GM18508 (cell line): Measurements from ENCODE around the gene AP2B1.
"Not testable (repeated sequence)": the region's sequence is repeated elsewhere in the genome, so short reads cannot be mapped to it uniquely, and the experiment has no call there.

Experiments
- ATAC-seq: cut with Tn5 transposase; IDR thresholded peaks from one replicate; pipeline ENCODE4 v1.9.1; 2021; ENCODE audit warnings: moderate number of reproducible peaks; ENCODE audit not compliant: insufficient read depth, unreplicated experiment

Gene AP2B1

DNA sequence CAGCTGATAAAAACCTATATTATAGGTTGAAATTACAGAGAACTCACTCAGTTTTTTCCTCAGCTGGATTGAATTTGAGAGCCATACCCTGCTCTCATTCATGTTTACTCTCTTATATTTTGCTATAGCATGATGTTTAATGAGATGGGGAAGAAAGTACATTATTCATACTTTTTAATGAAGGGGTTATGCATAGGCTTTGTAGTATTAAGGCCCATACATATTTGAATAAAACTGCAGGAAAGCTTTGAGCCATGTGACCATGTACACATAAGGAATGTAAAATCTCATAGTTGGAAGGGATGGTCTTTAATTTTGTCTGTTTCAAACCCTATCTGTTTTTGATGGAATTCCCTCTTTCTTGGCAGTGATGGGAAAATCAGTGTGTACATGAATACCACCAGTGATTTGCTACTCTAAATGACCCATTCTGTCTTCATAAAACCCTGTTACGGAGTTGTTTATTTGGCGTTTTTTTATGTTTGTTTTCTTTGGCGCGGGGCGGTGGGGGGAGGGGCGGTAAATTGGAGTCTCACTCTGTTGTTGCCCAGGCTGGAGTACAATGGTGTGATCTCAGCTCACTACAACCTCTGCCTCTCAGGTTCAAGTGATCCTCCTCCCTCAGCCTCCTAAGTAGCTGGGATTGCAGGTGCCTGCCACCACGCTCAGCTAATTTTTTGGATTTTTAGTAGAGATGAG is 105.5 kb downstream of the AP2B1 start:
- ATAC-seq, result no peak

GRCh38 chr17:35693662-35694061 is 106.5 kb downstream of the AP2B1 start:
- ATAC-seq, result no peak

GRCh38 chr17:35694906-35695305 is 107.8 kb downstream of the AP2B1 start:
- ATAC-seq, result no peak

GRCh38 chr17:35695613-35696012 is 108.5 kb downstream of the AP2B1 start:
- ATAC-seq, result no peak

- ATAC-seq, result no peak
These were observed 111.7 kb downstream of the AP2B1 start for GRCh38 chr17:35698800-35699199.

GRCh38 chr17:35700150-35700549 is 113.0 kb downstream of the AP2B1 start:
- no peak for ATAC-seq

DNA sequence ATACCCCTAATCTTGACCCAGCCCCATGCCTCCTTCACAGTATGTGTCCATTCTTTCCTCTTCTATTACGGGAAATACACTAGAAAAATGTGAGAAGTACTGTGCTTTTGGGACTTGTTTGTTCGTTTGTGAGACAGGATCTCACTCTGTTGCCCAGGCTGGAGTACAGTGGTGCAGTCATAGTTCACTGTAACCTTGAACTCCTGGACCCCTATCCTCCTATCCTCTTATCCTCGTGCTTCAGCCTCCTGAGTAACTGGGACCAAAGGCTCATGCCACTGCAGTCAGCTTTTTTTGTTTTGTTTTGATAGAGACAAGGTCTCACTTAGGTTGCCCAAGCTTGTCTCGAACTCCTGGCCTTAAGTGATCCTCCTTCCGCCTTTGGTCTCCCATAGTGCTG is 114.4 kb downstream of the AP2B1 start:
- no peak for ATAC-seq

DNA sequence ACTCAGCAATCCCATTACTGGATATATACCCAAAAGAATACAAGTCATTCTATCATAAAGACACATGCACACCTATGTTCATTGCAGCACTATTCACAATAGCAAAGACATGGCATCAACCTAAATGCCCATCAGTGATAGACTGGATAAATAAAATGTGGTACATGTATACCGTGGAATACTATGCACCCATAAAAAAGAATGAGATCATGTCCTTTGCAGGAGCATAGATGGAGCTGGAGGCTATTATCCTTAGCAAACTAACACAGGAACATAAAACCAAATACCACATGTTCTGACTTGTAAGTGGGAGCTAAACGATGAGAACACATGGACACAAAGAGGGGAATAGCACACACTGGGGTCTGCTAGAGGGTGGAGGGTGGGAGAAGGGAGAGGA is 116.2 kb downstream of the AP2B1 start:
- ATAC-seq, result not testable (repeated sequence)

GRCh38 chr17:35705230-35705629 is 118.1 kb downstream of the AP2B1 start:
- no peak for ATAC-seq

DNA sequence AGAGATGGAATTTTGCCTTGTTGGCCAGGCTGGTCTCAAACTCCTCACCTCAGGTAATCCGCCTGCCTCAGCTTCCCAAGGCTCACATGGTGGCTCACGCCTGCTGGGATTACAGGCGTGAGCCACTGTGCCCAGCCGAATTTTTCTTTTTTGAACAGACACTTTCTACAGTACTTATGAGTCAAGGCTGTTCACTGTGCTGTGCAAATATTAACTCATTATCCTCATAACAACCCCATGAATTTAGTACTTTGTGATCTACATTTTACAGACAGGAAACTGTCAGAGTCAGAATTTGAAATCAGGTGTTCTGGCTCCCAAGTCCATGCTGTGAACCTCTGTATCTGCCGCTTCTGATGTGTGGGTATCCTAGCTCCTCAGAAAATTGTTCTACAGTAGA is 118.6 kb downstream of the AP2B1 start:
- no peak for ATAC-seq

DNA sequence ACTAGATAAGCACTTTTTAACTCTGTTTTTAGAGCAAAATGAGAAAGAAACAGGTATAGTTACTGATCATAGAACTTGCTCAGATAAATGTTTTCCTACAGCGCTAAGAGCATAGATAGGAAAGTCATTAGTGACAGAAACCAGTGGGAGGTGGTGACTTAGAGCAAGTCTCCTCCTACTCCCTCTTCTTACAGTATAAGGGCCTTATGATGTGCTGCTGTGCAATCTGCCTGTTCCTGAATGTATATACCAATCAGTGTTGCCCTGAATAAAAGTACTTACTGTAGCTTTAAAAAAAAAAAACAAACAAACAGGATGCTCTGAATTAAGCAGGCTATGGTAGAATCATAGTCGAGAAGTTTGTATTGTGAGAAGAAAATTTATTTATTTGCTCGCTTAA is 121.0 kb downstream of the AP2B1 start:
- no peak for ATAC-seq

DNA sequence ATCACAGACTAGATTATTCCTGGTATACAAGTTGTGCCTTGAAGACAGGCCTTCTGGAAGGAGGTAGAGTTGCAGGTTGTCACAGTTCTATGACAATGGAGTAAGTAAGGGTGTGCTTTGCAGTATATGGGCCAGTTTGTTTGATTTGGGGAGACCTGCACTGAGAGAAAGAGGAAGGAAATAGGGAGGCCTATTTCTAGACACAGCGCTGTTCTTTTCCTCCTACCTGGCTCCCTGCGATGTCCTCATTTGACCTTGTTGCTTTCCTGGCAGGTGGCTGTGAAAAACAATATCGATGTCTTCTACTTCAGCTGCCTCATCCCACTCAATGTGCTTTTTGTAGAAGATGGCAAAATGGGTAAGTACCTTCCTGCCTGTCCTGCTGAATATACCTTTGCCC is 121.8 kb downstream of the AP2B1 start:
- no peak for ATAC-seq

DNA sequence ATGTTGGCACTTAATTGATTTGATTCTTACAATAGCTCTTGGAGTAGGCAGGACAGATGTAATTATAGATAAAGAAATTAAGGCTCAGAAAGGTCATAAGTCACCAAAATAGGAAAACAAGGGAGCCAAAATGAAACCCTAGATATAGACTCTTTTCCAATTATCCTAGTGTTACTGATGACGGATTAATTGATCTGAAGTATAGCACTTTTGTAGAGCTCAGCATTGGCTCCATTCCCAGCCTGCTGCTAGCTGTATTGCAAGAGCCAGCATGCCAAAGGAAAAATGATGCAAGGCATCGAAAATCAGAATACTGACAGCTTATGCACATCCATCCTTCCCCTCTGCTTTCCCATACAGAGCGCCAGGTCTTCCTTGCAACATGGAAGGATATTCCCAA is 122.8 kb downstream of the AP2B1 start:
- no peak for ATAC-seq

GRCh38 chr17:35710950-35711349 is 123.8 kb downstream of the AP2B1 start:
- ATAC-seq, result no peak

DNA sequence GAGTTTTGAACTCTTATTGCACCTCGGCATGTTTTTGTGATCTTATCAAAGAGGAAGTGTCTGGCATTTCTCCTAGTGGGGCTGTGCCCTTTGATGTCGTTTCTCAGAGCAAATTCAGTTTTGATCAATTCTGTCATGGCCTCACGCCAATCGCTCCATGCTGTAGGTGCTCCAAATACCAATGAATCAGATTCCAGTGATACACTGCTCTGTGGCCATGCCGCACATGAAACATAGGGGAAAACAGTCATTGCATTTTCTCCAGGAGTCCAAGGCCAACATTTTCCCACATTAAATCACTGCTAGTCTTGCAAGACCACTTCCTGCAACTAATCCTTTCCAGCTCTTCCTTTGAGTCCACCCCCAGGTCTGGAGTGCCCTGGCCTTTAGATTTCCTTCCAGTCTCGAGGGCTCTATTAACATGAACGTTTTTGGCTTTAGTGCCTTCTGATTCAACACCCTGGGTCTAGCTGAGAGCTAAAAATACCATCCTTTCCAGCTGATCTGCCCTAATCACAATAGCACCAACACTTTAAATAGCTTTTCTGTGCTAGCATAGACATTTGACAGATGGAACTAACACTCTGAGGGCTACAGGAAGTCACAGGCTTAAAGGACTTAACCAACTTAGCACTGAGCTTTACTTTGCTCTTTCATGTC is 126.1 kb downstream of the AP2B1 start:
- ATAC-seq, result no peak

DNA sequence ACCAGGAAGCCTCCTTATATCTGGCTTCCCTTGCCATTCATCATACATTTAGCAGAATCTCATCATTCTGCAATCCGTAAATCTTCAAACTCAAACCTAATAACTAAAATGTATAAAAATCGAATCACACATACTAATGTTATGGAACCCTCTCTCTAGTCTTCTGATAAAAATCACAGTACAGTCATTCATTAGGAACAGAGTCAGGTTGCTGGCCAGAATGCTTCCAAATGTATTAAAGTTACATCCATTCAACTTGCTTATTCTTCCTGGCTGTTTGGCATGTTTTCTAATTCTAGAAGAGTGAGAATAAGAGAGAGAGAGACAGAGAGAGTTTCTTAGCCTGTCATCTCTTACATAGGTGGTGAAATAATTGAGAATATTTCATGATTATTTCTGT is 127.9 kb downstream of the AP2B1 start:
- no peak for ATAC-seq

GRCh38 chr17:35715416-35715815 is 128.3 kb downstream of the AP2B1 start:
- no peak for ATAC-seq

DNA sequence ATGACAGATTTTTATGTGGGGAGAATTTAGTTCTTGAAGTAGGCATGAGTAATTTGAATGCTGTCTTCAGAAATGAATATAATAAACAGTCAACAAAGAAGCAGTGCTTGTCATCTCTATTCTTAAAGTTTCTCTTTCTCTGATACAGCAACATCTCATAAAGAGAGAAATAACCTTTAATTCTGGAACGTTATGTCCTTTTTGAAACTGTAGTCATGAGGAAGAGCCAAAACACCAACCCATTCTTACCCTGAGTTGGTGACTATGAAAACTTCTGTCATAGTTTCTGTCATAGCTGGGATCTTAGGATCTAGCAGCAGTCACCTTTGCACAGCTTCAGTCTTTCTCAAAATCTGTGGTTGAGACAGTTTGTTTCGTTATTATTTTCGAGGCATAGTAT is 129.1 kb downstream of the AP2B1 start:
- no peak for ATAC-seq

DNA sequence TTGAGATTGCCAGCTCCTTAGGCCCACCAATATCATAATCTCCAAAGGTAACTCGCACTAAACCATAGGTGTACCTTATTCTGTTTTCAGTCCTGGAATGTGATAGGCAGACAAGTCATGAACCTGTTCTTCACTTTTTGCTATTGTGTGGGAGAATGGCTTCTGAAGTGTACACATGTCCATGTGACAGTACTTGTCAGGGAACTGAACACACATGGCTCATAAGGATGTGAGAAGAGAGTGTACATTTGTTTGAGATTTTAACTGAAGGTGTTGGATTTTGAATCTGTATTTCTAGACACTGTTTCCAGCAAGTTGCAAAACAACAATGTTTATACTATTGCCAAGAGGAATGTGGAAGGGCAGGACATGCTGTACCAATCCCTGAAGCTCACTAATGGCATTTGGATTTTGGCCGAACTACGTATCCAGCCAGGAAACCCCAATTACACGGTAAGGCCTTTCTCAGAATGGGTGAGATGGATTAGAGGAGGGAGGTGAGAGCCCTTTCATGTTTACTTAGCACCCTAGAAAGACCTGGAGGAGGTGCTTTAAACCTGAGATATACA is 129.9 kb downstream of the AP2B1 start:
- no peak for ATAC-seq

GRCh38 chr17:35717475-35717874 is 130.4 kb downstream of the AP2B1 start:
- no peak for ATAC-seq

DNA sequence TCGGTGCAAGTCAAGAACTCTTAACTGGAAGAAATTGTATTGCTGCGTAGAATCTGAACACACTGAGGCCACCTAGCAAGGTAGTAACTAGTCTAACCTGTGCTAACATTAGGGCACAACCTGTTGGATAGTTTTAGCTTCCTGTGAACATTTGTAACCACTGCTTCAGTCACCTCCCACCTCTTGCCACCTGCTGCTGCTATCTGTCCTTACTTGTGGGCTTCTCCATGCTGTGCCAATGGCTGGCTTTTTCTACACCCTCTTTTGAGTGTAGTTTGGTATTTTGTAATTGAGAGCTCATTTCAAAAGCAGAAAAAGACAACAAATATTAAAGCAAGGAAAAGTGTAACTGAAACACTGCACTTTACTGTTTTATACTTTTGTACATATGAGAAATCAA is 136.6 kb downstream of the AP2B1 start:
- ATAC-seq, result no peak

GRCh38 chr17:35725058-35725457 is 137.9 kb downstream of the AP2B1 start:
- no peak for ATAC-seq
